Stimulated activated CD8-positive, alpha-beta memory T cell treated with anti-CD3 and anti-CD28 coated beads, Interleukin-7, amount 100 ng/mL, for 48 hours (primary cell): ENCODE results near the gene RMND5B.

Experiments
- DNase-seq, 2 donors: peaks; one replicate each; pipeline ENCODE4 v3.0.0-alpha.2; 2020; ENCODE audit warnings: low read depth in 1 of 2; ENCODE audit errors: extremely low read depth in 1 of 2

RMND5B gene

DNA sequence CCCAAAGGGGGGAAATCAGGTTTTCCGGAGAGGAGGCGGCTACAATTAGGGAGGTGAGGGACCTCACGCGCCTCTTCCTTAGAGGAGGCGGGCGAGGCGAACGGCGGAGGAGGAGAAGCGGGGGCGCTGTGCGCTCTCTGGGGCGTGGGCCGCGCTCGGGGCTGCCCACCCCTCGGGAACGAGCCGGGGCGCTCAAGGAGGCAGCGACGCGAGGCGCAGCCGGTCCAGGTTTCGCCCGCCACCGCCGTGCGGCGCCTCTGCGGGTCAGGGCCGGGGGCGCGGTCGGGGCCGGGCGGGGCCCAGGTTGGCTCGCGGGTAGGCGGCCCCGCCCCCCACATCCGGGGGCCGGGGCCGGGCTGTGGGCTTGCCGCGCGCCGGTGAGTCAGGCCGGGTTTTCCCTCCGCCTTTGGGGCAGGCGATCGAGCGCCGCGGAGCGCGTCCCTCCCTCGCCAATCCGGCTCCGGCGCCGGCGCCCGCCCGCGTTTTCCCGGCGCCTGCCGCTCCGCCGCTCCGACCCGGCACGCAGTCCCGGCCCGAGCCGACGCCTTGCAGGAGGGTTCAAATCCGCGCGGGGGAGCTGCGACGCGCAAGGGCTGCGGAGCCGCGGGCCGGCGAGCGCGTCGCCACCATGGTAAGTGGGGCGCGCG lies 17.6 kb upstream of the RMND5B start, which contains the start of gene N4BP3:
N4BP3 (plus strand) TSS at position 392 of the 647 bp plus-strand sequence. CDS start 6,052 bp downstream, outside the sequence.
- peak; percentile 77 to 78 for DNase-seq

DNA sequence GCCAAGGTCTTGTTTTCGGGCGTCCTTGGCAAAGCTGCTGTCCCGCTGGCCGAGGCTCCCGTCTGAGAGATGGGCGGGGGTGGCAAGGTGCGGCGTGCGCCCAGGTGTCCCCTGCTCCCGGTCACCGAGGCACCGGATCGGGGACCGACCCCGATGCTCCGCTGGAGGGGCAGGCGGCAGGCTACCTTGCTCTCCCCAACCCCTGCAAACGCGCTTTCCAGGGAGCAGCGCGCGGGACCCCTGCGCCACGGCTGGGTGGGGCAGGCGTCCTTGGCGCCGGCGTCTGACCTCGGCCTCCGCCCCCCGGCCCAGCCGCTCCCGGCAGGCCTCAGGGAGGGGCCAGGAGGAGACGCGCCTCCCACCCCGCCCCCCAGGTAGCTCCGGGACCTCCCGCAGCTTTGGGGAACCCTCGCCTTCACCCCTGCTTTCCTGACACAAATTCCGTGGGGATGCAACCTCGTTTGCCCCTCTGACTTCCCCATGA lies 16.9 kb upstream of the RMND5B start:
- no peak for DNase-seq

DNA sequence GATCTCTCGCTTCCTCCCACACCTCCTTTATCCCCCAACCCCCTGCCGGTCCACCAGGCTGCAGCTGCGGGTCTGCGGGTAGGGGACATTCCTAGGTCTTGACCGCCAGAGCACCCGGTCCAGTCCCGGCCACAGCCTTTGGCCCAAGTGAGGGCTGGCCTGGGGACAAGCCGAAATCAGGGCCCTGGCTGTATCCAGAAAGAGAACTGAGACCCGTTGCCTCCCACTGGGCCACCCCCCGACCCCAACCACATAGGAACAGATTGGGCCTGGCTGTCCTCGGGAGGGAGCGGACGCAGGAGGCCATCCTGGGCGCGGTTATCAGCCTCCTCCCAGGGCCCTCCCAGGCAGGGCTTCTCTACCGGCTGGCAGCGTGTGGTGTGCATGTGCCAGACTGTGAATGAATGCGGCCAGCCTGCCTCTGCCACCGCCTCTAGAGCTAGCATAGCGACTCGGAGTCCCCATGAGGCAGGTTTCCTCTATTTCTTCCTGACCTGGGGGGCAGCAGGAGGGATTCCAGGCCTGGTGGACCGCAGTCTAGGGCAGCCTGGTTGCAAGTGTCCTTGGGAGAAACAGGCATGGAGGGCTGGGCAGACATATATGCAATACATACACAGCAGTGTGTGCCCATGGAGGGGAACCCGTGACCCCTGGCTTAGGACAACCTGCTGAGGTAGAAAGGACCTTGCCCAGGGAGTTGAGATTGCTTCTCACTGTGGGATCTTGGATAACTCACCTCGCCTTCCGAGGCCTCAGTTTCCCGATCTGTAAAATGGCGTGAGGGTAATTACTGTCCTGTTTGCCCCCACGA lies 16.3 kb upstream of the RMND5B start:
- no peak for DNase-seq

DNA sequence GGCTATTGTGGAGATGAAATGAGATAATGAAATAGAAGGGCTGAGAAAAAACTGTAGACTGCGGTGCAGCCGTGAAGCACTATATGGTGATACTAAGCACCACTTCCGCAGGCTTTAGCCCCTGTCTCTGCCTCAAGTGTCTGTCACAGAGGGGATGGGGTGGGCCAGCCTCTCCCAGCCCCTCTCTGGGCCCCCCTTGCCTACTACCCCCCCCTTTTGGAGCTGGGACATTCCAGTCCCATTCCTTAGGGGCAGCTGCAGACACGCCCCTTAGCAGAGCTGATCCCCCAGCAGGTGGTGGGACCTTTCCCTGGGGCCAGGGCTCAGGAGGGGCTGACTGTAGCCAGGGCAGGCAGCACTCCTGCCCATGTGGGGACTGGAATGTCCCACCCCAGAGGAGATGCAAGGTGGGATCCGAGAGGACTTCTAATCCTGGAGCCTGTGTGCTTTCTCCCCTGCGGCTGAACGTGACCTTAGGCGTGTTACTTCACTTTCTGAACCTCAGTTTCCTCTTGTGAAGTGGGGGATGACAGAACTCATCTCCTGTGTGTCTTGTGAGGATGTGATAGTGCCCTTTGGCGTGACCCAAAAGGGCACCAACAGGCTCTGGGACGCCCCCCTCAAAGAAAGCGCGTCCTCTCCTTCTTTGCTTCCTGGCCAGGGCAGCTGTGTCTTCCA lies 15.5 kb upstream of the RMND5B start:
- DNase-seq, result no peak

DNA sequence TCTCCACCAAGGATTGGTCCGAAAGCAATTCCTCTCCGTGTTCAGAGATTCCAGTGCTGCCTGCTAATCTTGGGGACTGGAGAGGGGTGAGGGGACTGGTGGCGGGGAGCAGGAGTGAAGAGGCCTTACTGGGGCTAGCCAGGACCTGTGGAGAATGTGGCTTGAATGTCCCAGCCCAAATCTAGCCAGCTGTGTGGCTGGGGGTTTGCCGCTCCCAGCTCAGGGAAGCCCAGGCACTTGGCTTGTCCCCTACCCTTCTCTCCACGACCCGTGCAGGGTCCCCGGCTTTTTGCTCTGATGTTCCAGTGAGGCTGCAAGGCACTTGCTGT lies 15.0 kb upstream of the RMND5B start:
- no peak for DNase-seq

DNA sequence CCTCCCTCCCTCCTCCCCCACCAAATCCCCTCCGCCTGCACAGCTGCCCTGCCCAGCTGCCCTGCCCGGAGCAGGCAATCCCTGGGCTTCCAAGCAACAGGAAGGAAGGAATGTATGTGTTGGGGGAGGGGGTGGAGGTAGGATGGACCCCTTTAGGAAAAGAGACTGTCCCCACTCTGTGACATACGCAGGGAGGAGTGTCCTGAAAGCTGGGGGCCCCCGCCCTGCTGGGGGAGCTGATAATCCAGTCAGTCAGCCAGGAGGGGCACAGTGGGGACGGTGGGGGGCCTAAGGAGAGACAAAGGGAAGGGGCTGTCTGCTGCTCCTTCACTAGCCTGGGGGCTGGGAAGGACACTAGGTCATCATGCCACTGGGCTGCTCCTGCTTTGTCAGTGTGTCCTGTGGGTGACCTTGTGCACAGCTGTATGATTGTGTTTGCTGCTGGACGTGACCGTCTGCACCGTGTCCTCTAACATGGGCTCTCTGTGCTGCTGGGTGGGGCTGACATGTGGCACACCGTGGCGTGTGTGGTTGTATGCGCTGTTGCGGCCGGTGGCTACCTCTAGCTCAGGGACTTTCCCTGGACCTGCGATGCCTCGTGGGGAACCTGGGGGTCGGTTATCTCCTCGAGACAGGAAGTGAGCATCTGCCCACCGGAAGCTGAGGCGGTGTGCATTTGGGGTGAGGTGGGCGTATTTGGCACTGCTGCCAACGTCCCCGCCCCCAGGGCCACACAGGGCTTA lies 14.5 kb upstream of the RMND5B start:
- DNase-seq, result peak; percentile 70 to 78

DNA sequence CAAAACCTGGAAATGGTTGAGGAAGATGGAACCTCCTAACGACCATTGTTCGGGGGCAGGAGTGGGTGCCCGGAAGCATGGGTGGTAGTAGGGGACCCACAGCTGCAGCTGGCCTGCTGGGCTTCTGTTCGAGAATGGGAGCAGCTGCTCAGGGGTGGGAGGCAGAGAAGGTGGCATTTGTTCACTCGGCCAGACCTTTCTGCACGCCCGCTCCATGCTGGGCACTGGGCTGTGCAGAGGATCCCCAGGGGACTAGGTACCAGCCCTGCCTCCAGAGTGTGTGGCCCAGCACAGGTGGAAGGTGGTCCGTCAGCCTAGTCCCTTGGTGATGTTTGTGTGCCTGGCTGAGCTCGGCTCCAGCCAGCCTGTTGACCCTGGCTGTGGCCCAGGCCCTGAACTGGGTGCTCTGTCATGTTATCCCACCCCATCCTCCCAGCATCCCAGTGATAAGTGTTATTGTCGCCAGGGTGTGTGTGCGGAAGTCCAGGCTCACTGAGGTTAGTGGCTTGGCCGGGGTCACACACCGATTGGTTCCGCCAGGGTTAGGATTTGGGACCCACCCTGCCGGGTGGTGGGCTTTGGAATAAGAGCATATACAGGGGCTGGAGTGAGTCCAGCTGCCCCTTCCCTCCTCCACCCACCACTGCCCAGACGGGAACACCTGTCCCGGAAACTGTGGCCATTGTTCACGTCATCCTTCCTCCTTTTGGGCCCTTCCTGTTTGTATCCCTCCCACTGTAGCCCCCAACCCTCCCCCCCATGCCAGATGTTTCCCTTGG lies 12.7 kb upstream of the RMND5B start:
- DNase-seq, result no peak

DNA sequence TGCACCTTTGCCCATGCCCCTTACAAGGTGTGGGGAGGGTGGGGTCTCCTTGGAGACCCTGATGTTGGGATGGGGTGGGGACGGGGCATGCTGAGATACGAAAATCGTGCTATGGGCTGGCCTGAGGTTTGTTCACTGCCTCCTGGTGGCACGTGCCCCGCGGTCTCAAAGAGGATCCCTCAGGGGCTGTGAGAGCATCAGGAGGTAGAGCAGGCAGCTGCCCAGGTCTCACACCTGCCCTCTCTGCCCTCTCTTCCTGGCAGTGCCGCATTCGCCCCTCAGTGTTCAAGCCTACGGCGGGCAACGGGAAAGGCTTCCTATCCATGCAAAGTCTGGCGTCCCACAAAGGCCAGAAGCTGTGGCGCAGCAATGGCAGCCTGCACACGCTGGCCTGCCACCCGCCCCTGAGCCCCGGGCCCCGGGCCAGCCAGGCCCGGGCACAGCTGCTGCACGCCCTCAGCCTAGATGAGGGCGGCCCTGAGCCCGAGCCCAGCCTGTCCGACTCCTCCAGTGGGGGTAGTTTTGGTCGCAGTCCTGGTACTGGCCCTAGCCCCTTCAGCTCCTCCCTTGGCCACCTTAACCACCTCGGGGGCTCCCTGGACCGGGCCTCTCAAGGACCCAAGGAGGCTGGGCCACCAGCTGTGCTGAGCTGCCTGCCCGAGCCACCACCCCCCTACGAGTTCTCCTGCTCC lies 10.8 kb upstream of the RMND5B start:
- DNase-seq, result no peak

DNA sequence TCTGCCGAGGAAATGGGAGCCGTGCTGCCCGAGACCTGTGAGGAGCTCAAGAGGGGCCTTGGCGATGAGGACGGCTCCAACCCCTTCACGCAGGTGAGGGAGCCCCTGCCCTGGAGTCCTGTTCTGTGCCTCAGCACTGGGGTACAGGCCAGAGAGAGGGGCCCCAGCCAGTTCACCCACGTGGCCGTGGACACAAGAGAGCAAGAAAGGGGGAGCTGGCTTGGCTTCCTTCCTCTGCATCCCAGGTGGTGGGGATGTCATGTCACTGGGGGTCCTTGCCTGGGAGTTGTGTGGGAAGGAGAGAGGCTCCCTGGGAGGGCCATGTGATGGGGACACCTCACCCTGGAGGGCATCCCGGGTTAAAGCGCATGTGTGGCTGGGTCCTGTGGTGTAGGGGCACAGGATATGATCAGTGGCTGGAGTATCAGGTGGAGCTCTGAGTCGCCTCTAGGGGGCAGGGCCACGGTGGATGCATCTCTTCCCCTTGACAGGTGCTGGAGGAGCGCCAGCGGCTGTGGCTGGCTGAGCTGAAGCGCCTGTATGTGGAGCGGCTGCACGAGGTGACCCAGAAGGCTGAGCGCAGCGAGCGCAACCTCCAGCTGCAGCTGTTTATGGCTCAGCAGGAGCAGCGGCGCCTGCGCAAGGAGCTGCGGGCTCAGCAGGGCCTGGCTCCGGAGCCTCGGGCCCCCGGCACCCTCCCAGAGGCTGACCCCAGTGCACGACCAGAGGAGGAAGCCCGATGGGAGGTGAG lies 10.0 kb upstream of the RMND5B start:
- peak; percentile 59 to 78 for DNase-seq

DNA sequence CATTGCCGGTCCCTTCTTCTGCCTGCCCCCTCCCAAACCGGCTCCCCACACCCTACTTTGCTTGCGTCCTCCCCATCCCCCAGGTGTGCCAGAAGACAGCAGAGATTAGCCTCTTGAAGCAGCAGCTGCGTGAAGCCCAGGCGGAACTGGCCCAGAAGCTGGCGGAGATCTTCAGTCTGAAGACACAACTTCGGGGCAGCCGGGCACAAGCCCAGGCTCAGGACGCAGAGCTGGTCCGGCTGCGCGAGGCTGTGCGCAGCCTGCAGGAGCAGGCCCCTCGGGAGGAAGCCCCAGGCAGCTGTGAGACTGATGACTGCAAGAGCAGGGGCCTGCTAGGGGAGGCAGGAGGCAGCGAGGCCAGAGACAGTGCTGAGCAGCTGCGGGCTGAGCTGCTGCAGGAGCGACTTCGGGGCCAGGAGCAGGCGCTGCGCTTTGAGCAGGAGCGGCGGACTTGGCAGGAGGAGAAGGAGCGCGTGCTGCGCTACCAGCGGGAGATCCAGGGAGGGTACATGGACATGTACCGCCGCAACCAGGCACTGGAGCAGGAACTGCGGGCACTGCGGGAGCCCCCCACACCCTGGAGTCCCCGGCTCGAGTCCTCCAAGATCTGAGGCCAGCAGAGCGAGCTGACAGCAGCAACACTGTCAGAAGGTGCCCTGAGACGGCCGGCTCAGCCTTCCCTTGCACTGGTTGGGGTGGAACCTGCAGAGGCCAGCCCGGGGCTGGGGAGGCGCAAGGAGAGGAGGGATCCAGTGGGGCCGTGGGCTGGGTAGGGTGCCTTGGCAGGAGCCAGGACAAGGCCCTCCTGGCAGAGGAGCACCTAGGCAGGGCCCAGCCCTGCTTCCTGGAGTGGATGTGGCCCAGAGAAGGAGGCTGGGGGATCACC lies 9.2 kb upstream of the RMND5B start:
- DNase-seq, result no peak

DNA sequence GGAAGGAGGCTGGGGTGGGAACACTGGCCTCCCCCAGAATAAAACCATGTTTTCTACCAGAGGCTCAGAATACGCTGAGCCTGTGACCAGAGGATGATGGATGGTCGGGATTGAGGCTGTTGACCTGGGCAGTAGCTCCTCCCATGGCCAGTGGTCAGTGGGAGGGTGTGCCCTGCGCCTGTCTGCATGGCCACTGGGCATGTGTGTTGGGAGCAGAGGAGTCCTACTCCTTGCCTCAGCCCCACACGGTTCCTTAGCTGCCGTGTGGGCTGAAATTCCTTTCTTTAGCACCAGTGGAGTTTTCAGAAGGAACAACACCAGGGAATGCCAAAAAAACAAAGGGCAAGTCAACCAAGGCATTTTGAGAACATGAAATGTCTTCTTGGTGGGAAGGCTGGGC lies 8.5 kb upstream of the RMND5B start:
- DNase-seq, result no peak

DNA sequence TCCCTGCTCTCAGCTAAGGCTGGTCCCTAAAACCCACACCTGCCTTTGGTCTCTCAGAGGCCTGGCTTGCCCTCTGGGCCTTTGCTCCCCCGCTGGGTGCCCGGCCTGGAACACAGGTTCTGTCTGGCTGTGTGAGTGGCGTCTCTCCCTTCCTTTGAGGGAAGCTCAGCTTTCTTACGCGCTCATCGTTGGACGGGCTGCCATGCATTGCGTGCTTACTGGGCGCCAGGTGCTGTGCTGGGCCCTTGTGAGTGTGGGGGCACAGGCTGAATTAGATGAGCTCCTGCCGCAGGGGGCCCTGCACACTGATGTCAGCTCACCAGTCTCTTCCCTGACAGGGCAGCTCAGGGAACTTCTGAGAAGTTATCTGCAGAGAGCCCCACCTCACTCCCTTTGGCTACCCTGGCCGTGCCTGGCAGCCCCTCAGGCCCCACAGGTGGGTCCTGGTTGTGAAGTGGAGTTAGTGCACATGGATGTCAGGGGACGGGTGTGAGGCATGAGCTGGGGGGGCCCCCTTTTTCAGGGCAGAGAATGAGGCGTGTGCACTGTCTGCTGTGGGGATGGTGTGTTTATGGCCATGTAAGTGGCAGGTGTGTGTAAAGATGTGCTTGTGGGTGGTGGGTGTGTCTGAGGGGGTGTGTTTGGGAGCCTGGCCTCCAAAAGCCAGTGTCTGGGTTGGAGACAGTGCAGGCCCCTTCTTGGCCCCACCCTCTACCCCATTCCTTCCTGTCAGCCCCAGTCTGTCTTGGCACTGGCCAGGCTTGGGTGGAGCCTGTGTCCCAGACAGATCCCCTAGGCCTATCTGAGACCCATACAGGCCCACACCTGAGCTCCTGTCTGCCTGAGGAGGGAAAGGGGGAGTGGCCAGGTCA lies 7.5 kb upstream of the RMND5B start:
- no peak for DNase-seq

DNA sequence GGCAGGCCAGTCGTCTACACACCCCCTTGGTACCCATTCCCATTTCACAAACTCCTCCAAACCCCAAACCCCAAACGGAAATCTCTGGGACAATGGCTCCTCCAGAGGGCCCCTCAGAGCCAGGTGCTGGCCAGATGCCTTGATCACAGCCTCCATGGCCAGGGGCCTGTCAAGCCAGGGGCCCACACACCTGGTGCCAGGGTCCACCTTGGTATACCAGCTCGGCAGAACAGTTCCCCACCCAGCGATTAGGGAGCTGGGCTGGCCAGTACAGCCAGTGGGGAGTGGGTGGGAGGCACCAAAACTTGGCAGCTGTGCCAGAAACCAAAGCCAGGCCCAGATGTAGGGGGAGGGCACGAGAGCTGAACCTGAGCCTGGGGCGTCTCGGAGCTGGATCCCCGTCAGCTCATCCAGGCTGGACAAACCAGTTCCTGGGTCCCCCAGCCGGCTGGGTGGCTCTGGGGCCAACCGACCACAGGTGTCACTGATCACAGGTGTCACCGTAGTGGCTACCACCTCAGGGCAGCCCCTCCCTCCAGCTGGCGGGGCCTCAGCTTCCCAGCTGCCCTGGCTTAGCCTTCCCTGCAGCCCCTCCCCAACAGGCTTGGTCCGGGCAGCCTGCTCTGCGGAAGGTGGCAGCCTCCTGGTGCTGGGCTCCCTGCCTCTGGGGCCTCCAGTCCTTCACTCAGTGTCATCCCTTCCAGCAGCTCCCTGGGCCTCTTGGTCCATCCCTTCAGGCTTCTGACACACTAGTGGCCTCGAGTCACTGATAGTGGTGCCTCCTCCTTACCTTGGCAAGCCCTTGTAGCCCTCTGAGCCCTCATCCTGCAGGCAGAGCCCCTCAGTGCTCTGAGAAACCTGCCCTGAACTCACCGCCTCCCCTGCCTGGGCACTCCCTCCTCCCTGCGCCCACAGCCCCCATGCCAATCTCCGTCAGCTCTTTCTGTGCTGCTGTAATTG lies 6.6 kb upstream of the RMND5B start:
- no peak for DNase-seq

DNA sequence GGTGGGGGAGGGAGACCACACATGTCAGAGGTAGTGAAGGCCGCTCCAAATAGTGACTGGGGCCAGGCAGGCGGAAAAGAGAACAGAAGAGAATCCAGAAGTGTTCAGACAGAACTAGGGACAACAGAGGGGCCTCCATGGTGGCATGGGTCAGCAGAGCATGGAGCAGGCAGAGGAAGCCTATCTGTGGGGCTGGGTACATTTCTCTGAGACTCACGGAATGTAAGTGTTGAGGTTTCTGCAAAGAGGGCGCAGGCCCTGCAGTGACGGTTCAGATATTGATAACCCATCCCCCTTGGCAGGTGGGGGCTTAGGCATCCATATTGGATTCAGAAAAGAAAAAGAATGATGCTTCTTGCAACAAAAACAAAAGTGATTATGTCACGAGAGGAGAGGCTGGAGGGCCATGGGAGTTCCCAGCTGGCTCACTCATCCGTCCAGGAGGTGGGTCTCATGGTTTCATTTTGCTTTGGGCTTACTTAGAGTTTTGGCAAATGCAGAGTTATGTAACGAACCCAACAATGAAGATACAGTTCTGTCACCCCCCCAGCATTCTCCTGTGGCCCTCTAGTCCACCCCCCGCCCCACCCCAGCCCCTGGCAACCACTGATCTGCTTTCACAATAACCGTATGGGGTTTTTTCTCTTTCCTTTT lies 5.4 kb upstream of the RMND5B start:
- no peak for DNase-seq

DNA sequence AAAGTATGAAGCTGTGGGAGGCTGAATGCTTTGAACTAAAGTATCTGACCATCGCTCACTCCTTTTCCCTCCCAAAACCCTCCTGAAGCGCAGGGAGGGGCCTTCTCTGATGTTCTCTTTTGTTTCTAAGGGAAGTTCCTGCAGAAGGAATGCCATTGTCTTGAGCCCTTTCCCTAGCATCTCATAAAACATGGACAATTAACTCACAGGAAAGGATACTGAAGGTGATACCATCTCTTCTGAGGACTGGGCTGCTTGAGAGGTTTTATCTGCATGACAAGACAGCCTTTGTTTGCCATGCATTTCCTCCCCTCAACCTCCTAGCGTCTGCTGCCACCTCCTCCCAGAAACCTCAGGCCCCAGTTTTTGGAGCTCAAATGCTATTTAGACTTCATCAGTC lies 4.3 kb upstream of the RMND5B start:
- no peak for DNase-seq
